ENCODE data around the gene SHISA4.
"Not testable (repeated sequence)": the region's sequence is repeated elsewhere in the genome, so short reads cannot be mapped to it uniquely, and the experiment has no call there.

The SHISA4 gene

DNA sequence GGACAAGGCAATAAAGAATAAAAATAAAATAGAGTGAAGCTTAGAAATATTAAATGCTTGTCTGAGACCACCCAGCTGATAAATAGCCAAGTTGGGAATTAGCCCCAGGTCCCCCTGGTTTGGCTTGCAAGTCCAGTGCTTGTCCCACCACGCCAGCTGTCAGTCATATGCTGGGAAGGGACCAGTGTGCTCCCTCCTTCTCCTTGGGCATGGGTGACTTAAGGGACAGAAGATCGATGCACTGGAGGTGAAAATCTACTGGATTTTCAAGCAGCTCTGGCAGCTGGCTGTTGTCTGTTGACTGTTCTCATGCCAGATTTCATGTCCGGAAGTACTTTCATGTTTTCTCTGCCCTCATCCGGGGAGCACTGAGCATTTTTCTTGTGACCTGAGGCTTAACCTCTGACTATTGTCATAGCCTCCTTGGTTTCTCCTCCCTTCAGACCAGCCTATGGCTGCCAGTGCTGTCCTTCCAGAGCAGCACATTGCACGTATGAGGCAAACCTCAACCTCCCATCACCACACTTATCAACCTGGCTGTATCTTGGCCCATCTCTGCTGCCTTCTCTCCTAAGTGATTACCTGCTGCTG is 45.2 kb downstream of the SHISA4 start:
- DNase-seq, result no peak

DNA sequence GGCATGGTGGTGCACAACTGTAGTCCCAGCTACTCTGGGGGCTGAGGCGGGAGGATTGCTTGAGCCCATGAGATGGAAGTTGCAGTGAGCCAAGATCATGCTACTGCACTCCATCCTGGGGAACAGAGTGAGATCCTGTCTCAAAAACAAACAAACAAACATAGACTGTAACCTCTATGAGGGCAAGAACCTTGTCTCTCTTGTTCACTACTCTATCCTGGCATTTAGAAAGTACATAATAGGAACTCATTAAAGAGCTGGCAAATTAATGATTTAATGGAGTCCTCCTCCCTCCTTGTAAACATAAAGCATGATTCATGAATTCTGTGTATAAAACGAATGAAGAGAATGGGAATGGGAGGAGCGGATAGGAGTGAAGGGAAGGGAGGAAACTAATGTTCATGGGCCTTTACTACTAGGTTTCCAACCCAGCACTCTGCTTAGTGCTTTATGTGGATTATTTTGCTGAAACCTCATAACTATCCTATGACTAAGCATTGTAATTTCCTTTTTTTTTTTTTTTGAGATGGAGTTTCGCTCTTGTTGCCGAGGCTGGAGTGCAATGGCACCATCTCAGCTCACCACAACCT is 49.0 kb downstream of the SHISA4 start:
- DNase-seq, result no peak

DNA sequence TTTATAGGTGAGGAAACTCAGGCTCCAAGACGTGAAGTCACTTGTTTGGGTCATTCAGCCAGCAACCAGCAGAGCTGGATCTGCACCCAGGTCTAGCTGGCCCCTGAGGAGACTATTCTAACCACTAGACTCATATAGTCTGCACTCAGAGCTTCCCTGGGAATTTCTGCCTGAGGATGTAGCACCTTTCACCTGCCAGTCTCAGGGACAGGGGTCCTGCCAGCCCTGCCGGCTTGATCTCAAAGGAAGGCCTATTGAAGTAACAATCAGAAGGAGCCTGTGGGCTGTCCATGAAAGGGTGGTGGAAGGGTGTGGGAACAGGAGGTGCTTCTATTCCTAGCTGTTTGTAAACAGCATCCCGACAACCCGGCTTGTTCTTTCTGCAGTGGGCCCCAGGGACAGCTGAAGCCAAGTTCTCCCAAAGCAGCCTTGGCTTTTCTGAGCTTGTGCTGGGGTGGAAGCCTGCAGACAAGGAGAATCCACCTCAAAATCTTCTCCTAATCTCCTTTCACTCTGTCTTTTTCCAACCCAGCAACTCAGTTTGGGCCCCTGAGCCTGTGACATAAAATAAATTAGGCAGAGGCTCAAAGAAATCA is 49.8 kb downstream of the SHISA4 start:
- DNase-seq, result no peak

GRCh38 chr1:201939148-201939547 is 50.5 kb downstream of the SHISA4 start:
- DNase-seq, result no peak

GRCh38 chr1:201939574-201939973 is 50.9 kb downstream of the SHISA4 start:
- DNase-seq, result no peak

DNA sequence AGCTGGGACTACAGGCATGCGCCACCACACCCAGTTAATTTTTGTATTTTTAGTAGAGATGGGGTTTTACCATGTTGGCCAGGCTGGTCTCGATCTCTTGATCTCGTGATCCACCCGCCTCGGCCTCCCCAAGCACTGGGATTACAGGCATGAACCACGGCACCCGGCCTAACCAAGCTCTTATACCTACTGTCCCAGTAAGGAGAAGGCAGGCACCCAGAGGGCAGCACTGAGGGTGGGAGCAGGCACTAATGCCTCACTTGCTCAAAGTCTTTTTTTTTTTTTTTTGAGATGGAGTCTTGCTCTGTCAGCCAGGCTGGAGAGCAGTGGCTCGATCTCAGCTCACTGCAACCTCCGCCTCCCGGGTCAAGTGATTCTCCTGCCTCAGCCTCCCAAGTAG is 51.6 kb downstream of the SHISA4 start:
- not testable (repeated sequence) for DNase-seq

GRCh38 chr1:201941420-201942128 is 52.9 kb downstream of the SHISA4 start:
- DNase-seq, result peak; percentile 78

DNA sequence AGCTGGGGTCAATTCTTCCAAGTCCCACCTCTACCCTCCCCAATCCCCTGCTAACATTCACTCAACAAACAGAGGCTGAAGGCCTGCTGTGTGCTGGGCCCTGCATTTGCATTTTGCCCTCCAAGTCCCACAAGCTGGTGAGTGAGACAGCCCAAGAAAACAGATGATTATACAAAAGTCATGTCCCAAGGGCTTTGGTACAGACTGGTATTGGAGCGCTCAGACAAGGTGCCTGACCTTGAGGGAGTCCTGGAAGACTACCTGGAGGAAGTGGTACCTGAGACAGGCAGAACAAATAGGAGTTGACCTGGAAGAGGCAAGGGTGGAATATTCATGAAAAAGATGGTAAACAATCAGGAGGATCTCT is 53.4 kb downstream of the SHISA4 start:
- DNase-seq, result no peak
